A549 (cell line): ENCODE measurements around the gene XYLB. TPM values are rescaled to one million over a fixed set of nuclear protein-coding genes. Genes with fewer than 3 reads are reported as not detected.

Experiments
- ATAC-seq, 2 experiments: fragments of 200-7000 bp in 1 of 2; fragments of >200 bp in 1 of 2; cut with Nextera tagmentation in 1 of 2; cut with Tn5 transposase in 1 of 2; 3 replicates each; pipeline versions ENCODE4 v1.8.0 to v1.9.1; 2018 to 2020; ENCODE audit warnings: mild to moderate bottlenecking in 1 of 2, moderate library complexity in 1 of 2
- CTCF ChIA-PET: fragments of 300-600 bp; sonication (Branson Sonifier 250); formaldehyde crosslinking; extraction: SDS; loops from one replicate; lab custom pipeline; 2021; ENCODE audit warnings: antibody characterized with exemption, inconsistent platforms; lab: Yijun Ruan, JAX
- POLR2A ChIA-PET: fragments of 350-600 bp; formaldehyde crosslinking; extraction: SDS; loops from one replicate; lab custom pipeline; 2021; ENCODE audit warnings: antibody characterized with exemption, inconsistent platforms; lab: Yijun Ruan, JAX
- DNase-seq, 2 experiments: peaks; one replicate each; pipeline versions ENCODE4 v3.0.0 to v3.0.0-alpha.2; 2011 to 2016; ENCODE audit warnings: low read depth in 1 of 2, low spot score in 1 of 2
- FAIRE-seq: peaks from 2 replicates; lab custom pipeline; 2011; peaks lifted over from hg19 to GRCh38; lab: Jason Lieb, UNC
- H3K27ac ChIP-seq, 2 experiments: fragments of >200 bp; sonication (Bioruptor Twin); formaldehyde crosslinking; 3 replicates each; pipeline ENCODE4 v1.5.1; 2016 to 2017
- H3K4me1 ChIP-seq: fragments of >200 bp; sonication (Bioruptor Twin); formaldehyde crosslinking; 3 replicates; pipeline ENCODE4 v1.6.1; 2016
- H3K4me2 ChIP-seq: fragments of >200 bp; sonication (Bioruptor Twin); formaldehyde crosslinking; 3 replicates; pipeline ENCODE4 v1.6.1; 2016
- H3K4me3 ChIP-seq: fragments of >200 bp; sonication (Bioruptor Twin); formaldehyde crosslinking; 3 replicates; pipeline ENCODE4 v1.5.1; 2016
- H3K9me3 ChIP-seq: fragments of >200 bp; sonication (Bioruptor Twin); formaldehyde crosslinking; 3 replicates; pipeline ENCODE4 v1.6.1; 2016
- CEBPB ChIP-seq, 2 experiments: fragments of >200 bp in 1 of 2; sonication (Bioruptor Twin) in 1 of 2; formaldehyde crosslinking in 1 of 2; IDR thresholded peaks; 2 replicates each; pipeline ENCODE4 v1.6.1; 2012 to 2016
- EP300 ChIP-seq, 2 experiments: fragments of >200 bp; sonication (Bioruptor Twin); formaldehyde crosslinking; IDR thresholded peaks; 2 replicates in 1 of 2; 3 replicates in 1 of 2; pipeline ENCODE4 v1.6.1; 2016 to 2017
- ESRRA ChIP-seq: fragments of 150-350 bp; IDR thresholded peaks from 2 replicates; pipeline ENCODE4 v1.6.1; 2014; ENCODE audit warnings: mild to moderate bottlenecking, low read length, borderline replicate concordance
- FOXS1 ChIP-seq: fragments of 250-450 bp; sonication (Bioruptor Pico); IDR thresholded peaks from 2 replicates; pipeline ENCODE4 v1.5.0; 2020; ENCODE audit warnings: mild to moderate bottlenecking, moderate library complexity
- HOXA7 ChIP-seq: fragments of 250-450 bp; sonication (Bioruptor Pico); IDR thresholded peaks from 2 replicates; pipeline ENCODE4 v1.5.0; 2020; ENCODE audit warnings: mild to moderate bottlenecking, moderate library complexity
- HOXB13 ChIP-seq: fragments of 250-450 bp; sonication (Bioruptor Pico); IDR thresholded peaks from 2 replicates; pipeline ENCODE4 v1.5.0; 2020; ENCODE audit warnings: low read depth, mild to moderate bottlenecking, moderate library complexity
- JUN ChIP-seq, 2 experiments: fragments of >200 bp; sonication (Bioruptor Twin); formaldehyde crosslinking; IDR thresholded peaks; 2 replicates in 1 of 2; 3 replicates in 1 of 2; pipeline ENCODE4 v1.6.1; 2016 to 2017
- KDM1A ChIP-seq: fragments of 200-600 bp; sonication (generic); IDR thresholded peaks from 2 replicates; pipeline ENCODE4 v1.6.1; 2016; ENCODE audit warnings: low read depth, mild to moderate bottlenecking
- MAZ ChIP-seq: fragments of 150-350 bp; IDR thresholded peaks from 2 replicates; pipeline ENCODE4 v1.6.1; 2014; ENCODE audit warnings: antibody characterized with exemption, low read depth, low read length, borderline replicate concordance
- MYC ChIP-seq: IDR thresholded peaks from 2 replicates; pipeline ENCODE4 v1.6.1; 2012; ENCODE audit warnings: mild to moderate bottlenecking, inconsistent platforms, low read length, improper control_type of control experiment, borderline replicate concordance
- NR3C1 ChIP-seq: fragments of >200 bp; sonication (Bioruptor Twin); formaldehyde crosslinking; IDR thresholded peaks from 3 replicates; pipeline ENCODE4 v1.6.1; 2017
- RAD21 ChIP-seq, 2 experiments: fragments of >200 bp in 1 of 2; sonication (Bioruptor Twin) in 1 of 2; formaldehyde crosslinking in 1 of 2; IDR thresholded peaks in 1 of 2; conservative IDR thresholded peaks in 1 of 2; 2 replicates in 1 of 2; 3 replicates in 1 of 2; pipeline ENCODE4 v1.6.1; 2012 to 2018; ENCODE audit warnings: inconsistent platforms in 1 of 2
- RARB ChIP-seq: fragments of 250-450 bp; sonication (Bioruptor Pico); IDR thresholded peaks from 2 replicates; pipeline ENCODE4 v1.8.0; 2021; ENCODE audit warnings: mild to moderate bottlenecking, moderate library complexity
- RCOR1 ChIP-seq: fragments of 150-350 bp; IDR thresholded peaks from 2 replicates; pipeline ENCODE4 v1.6.1; 2014; ENCODE audit warnings: antibody characterized with exemption, low read length, low read depth
- RNF2 ChIP-seq: fragments of 200-600 bp; sonication (generic); IDR thresholded peaks from 2 replicates; pipeline ENCODE4 v1.6.1; 2016; ENCODE audit warnings: low read depth, mild to moderate bottlenecking, antibody characterized with exemption, moderate library complexity, borderline replicate concordance
- SMC3 ChIP-seq: fragments of >200 bp; sonication (Bioruptor Twin); formaldehyde crosslinking; IDR thresholded peaks from 3 replicates; pipeline ENCODE4 v1.6.1; 2018; ENCODE audit warnings: inconsistent platforms
- TFCP2L1 ChIP-seq: fragments of 250-450 bp; sonication (Bioruptor Pico); IDR thresholded peaks from 2 replicates; pipeline ENCODE4 v1.5.0; 2021; ENCODE audit warnings: mild to moderate bottlenecking
- ZC3H11A ChIP-seq: fragments of 450-650 bp; IDR thresholded peaks from 2 replicates; pipeline ENCODE4 v1.6.1; 2014; ENCODE audit warnings: antibody characterized with exemption, mild to moderate bottlenecking
- WGBS: methylation state at CpG from one replicate; pipeline ENCODE4 v1.1.6; 2017; ENCODE audit errors: missing lambda C conversion rate; 5-methylcytosine and 5-hydroxymethylcytosine counted together
- polyA plus RNA-seq, 4 experiments: library from polyadenylated mRNA; depleted of rRNA in 3 of 4; stranded (reverse); fragments of >200 nt; fragmentation: RNase III in 1 of 4; extraction: RNeasy Plus Mini Kit Qiagen cat#74134 plus additional on column Dnase treatment in 1 of 4; gene quantifications; 2 replicates in 3 of 4; 3 replicates in 1 of 4; pipeline ENCODE4 v1.2.3, GENCODE V29; 2011 to 2017
- TF ChIP-seq, protein P1 (sequence below): IDR thresholded peaks from 2 replicates; pipeline ENCODE4 v1.6.1; 2012
- TF ChIP-seq, protein P2 (sequence below): fragments of 250-450 bp; sonication (Bioruptor Pico); IDR thresholded peaks from 2 replicates; pipeline ENCODE4 v1.5.0; 2020; ENCODE audit warnings: low read depth, mild to moderate bottlenecking, moderate library complexity
- TF ChIP-seq, protein P3 (sequence below): IDR thresholded peaks from 2 replicates; pipeline ENCODE4 v1.6.1; 2012; ENCODE audit warnings: low read depth, borderline replicate concordance
- TF ChIP-seq, protein P4 (sequence below): fragments of >200 bp; sonication (Bioruptor Twin); formaldehyde crosslinking; IDR thresholded peaks from 3 replicates; pipeline ENCODE4 v1.5.1; 2016

Gene XYLB
- polyA plus RNA-seq, 2 of the 4 experiments (the other 2 are of a cell fraction): 4.9 to 5.4 TPM

DNA sequence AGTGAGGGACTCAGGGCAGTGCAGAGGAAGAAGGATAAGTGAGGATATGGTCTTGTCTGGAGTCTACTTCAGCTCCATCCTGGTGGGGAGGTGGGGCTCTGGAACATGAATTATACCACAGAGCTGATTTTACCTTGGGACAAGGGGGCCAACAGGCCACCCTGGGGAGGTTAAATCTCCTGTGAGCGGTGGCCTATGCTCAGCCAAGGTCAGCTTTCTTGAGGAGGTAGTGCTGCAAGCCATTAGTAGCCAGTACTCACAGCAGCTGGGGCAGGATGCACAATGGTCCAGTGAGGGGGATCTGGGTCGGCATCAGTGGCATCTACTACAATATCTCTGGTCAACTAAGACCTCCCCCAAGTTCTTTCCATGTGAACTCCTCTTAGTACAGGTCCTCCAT, 49.7 kb downstream of the XYLB start:
- FAIRE-seq: no peak
- TF ChIP-seq RARB (CRISPR knock-in tag) (no peak), RNF2 (no peak), SMC3 (no peak), MYC (no peak)
- Histone ChIP-seq H3K27ac (no peak overlapping the region), H3K4me2 (no peak overlapping the region), H3K4me3 (no peak overlapping the region), H3K9me3 (no peaks in the 10 kb centered on the region), H3K4me1 (no peaks in the 10 kb centered on the region)
- ChIA-PET CTCF (interaction anchor here (1.2 to 2.0 kb wide), 2 partner anchors 10 to 49 kb away, joined by 3 to 4 read pairs; partner anchors contain the start of gene XYLB), POLR2A (no interaction called here)
- WGBS: 83% methylated on average over 2 of the region's 2 CpGs
- no peak for ATAC-seq
- DNase-seq: no peak

DNA sequence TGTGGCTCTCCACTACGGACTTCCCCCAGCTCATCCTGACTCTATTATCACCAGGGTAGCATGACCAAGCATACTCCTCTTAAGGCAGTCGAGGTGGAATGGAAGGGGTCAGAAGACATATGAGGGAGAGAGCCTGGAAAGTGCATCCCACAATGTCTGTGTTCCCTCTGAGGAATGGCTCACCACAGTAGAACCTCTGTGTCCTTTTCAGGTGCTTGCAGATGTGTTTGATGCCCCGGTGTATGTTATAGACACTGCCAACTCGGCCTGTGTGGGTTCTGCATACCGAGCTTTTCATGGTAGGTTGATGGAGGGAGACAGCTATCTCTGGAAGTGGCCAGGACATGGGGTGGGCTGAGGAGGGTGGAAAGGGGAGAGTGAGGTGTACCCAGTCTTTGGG, 50.3 kb downstream of the XYLB start:
- H3K4me1 ChIP-seq: no peaks in the 10 kb centered on the region
- no peak for ATAC-seq
- no peaks in the 10 kb centered on the region for H3K9me3 ChIP-seq
- TF ChIP-seq, protein P1, sequence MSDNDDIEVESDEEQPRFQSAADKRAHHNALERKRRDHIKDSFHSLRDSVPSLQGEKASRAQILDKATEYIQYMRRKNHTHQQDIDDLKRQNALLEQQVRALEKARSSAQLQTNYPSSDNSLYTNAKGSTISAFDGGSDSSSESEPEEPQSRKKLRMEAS: no peak
- TF ChIP-seq NR3C1 (no peak), MYC (no peak), ESRRA (no peak), RAD21 (conservative IDR thresholded peaks at IDR 0.05 in 1 of 2, IDR thresholded peaks at IDR 0.05 in 1 of 2) (no peak), FOXS1 (CRISPR knock-in tag) (no peak), HOXB13 (CRISPR knock-in tag) (no peak), MAZ (no peak), KDM1A (no peak), CEBPB (IDR thresholded peaks at IDR 0.05) (no peak), JUN (IDR thresholded peaks at IDR 0.05) (no peak), RCOR1 (no peak), EP300 (IDR thresholded peaks at IDR 0.05) (no peak), HOXA7 (CRISPR knock-in tag) (no peak), ZC3H11A (no peak), TFCP2L1 (CRISPR knock-in tag) (no peak)
- TF ChIP-seq, protein P2, sequence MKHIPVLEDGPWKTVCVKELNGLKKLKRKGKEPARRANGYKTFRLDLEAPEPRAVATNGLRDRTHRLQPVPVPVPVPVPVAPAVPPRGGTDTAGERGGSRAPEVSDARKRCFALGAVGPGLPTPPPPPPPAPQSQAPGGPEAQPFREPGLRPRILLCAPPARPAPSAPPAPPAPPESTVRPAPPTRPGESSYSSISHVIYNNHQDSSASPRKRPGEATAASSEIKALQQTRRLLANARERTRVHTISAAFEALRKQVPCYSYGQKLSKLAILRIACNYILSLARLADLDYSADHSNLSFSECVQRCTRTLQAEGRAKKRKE (CRISPR knock-in tag): no peak
- TF ChIP-seq, protein P3, sequence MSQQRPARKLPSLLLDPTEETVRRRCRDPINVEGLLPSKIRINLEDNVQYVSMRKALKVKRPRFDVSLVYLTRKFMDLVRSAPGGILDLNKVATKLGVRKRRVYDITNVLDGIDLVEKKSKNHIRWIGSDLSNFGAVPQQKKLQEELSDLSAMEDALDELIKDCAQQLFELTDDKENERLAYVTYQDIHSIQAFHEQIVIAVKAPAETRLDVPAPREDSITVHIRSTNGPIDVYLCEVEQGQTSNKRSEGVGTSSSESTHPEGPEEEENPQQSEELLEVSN: no peak
- TF ChIP-seq, protein P4, sequence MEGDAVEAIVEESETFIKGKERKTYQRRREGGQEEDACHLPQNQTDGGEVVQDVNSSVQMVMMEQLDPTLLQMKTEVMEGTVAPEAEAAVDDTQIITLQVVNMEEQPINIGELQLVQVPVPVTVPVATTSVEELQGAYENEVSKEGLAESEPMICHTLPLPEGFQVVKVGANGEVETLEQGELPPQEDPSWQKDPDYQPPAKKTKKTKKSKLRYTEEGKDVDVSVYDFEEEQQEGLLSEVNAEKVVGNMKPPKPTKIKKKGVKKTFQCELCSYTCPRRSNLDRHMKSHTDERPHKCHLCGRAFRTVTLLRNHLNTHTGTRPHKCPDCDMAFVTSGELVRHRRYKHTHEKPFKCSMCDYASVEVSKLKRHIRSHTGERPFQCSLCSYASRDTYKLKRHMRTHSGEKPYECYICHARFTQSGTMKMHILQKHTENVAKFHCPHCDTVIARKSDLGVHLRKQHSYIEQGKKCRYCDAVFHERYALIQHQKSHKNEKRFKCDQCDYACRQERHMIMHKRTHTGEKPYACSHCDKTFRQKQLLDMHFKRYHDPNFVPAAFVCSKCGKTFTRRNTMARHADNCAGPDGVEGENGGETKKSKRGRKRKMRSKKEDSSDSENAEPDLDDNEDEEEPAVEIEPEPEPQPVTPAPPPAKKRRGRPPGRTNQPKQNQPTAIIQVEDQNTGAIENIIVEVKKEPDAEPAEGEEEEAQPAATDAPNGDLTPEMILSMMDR: no peak
- TF ChIP-seq, all 56 proteins: peak for 0
- WGBS: 86% methylated on average over 5 of the region's 5 CpGs
- Histone ChIP-seq H3K4me3 (no peak overlapping the region), H3K27ac (no peak overlapping the region), H3K4me2 (no peak overlapping the region)
- ChIA-PET CTCF (interaction anchor here (0.7 to 2.0 kb wide), 3 partner anchors 10 to 98 kb away, joined by 3 to 4 read pairs (median 3); partner anchors contain the start of gene XYLB), POLR2A (no interaction called here)
- FAIRE-seq (no peak), DNase-seq (no peak)
